ENCODE data around the gene MAP7D2.

DNA sequence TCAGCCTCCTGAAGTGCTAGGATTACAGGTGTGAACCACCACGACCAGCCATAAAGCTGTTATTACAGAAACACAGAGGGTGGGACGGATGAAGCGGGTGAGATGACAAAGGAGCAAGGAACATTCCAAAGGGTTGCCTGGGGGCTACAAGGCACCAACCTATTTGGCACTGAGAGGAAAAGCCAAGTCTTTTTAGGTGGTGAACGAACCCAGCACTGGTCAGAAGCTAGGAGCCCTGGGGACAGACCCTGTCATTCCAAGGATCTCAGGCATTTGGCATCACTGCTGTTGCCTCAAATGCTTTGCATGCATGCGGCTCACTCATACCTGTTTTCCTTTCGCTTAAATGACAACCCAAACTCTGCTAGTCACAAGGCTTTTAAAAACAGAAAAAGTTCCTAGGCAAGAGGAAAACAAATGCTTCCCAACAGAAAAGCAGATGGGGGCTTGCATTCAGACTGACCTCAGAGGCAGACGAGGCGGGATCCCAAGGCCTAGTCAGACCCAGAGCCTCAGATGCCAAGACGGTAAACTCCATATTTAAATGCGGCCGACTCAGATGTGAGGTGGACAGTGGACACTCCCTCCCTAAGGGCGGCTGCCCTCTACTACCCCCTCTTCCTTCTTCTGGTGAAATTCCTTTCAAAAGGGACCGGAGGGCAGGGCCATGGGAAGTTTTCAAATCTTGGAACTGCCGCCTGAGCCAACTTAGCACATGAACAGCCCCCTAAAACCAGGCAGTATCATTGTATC, 4.5 kb downstream of the MAP7D2 start:
- TF ChIP-seq, protein P1, sequence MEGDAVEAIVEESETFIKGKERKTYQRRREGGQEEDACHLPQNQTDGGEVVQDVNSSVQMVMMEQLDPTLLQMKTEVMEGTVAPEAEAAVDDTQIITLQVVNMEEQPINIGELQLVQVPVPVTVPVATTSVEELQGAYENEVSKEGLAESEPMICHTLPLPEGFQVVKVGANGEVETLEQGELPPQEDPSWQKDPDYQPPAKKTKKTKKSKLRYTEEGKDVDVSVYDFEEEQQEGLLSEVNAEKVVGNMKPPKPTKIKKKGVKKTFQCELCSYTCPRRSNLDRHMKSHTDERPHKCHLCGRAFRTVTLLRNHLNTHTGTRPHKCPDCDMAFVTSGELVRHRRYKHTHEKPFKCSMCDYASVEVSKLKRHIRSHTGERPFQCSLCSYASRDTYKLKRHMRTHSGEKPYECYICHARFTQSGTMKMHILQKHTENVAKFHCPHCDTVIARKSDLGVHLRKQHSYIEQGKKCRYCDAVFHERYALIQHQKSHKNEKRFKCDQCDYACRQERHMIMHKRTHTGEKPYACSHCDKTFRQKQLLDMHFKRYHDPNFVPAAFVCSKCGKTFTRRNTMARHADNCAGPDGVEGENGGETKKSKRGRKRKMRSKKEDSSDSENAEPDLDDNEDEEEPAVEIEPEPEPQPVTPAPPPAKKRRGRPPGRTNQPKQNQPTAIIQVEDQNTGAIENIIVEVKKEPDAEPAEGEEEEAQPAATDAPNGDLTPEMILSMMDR (IDR thresholded peaks at IDR 0.05; ENCODE audit: low read depth, low read length), result no peak
- TF ChIP-seq EZH2phosphoT487 (IDR thresholded peaks at IDR 0.05; ENCODE audit: low read depth), result no peak
